Uterus (tissue), 2 donors: ENCODE results near the gene SAMD9.
"Not testable (repeated sequence)": the region's sequence is repeated elsewhere in the genome, so short reads cannot be mapped to it uniquely, and the experiment has no call there.

Source experiments
- CTCF ChIP-seq, 4 experiments: fragments of 200-600 bp in 2 of 4; fragments of 450-650 bp in 2 of 4; sonication (generic) in 2 of 4; IDR thresholded peaks; one replicate each; pipeline ENCODE4 v1.5.1; 2016 to 2019; ENCODE audit warnings: antibody characterized with exemption in 4 of 4, mild to moderate bottlenecking in 2 of 4, moderate library complexity in 1 of 4
- POLR2A ChIP-seq, 2 donors: fragments of 450-650 bp; IDR thresholded peaks; one replicate each; pipeline ENCODE4 v1.6.1; 2016; ENCODE audit warnings: antibody characterized with exemption in 2 of 2, mild to moderate bottlenecking in 1 of 2, moderate library complexity in 1 of 2

- TF ChIP-seq CTCF, POLR2A (IDR thresholded peaks at IDR 0.05): not testable (repeated sequence)
These were observed 61.2 kb downstream of the SAMD9 start for GRCh38 chr7:93056621-93057020.
